Astrocyte (in vitro differentiated cells and primary cell): Measurements from ENCODE around the gene SLC12A4.

Source experiments
- EZH2 ChIP-seq: IDR thresholded peaks from 2 replicates; pipeline ENCODE4 v1.6.1; 2012; ENCODE audit warnings: mild to moderate bottlenecking, low read length, inconsistent platforms; ENCODE audit not compliant: insufficient read depth
- TF ChIP-seq, protein P1 (sequence below): IDR thresholded peaks from 2 replicates; pipeline ENCODE4 v1.5.1; 2011; ENCODE audit warnings: low read depth, mild to moderate bottlenecking, inconsistent platforms, low read length, moderate library complexity; ENCODE audit not compliant: insufficient read depth

DNA sequence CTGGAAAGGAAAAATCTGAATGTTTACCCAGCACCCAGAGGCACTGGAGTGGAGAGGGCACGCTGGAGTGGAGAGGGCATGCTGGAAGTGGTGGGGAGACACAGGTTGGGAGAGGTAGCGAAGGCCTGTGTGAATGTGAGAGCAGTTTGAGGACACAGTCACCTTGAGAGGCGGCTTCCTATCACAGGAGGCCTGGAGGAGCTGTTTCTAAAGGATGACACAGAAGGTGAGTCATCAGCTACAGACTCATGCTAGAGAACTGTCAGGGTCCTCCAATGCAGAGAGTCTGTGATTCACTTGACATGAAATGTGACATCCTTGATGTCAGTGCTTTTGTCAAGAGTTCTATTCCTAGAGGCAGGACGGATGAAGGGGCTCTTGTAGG is 50.6 kb downstream of the SLC12A4 start:
- TF ChIP-seq EZH2: no peak
- TF ChIP-seq, protein P1, sequence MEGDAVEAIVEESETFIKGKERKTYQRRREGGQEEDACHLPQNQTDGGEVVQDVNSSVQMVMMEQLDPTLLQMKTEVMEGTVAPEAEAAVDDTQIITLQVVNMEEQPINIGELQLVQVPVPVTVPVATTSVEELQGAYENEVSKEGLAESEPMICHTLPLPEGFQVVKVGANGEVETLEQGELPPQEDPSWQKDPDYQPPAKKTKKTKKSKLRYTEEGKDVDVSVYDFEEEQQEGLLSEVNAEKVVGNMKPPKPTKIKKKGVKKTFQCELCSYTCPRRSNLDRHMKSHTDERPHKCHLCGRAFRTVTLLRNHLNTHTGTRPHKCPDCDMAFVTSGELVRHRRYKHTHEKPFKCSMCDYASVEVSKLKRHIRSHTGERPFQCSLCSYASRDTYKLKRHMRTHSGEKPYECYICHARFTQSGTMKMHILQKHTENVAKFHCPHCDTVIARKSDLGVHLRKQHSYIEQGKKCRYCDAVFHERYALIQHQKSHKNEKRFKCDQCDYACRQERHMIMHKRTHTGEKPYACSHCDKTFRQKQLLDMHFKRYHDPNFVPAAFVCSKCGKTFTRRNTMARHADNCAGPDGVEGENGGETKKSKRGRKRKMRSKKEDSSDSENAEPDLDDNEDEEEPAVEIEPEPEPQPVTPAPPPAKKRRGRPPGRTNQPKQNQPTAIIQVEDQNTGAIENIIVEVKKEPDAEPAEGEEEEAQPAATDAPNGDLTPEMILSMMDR: no peak
